Colonic mucosa (tissue), 4 donors: ENCODE results near the gene PCLO. TPM values are rescaled to one million over a fixed set of nuclear protein-coding genes. Genes with fewer than 3 reads are reported as not detected.

Experiments
- DNase-seq: peaks from one replicate; pipeline ENCODE4 v3.0.0-alpha.2; 2020
- H3K27ac ChIP-seq: fragments of 200-600 bp; one replicate; pipeline ENCODE4 v1.8.0; 2021
- H3K27me3 ChIP-seq: fragments of 200-600 bp; one replicate; pipeline ENCODE4 v1.8.0; 2021
- H3K36me3 ChIP-seq: fragments of 200-600 bp; one replicate; pipeline ENCODE4 v1.8.0; 2021
- H3K4me1 ChIP-seq: fragments of 200-600 bp; one replicate; pipeline ENCODE4 v1.8.0; 2021; ENCODE audit warnings: mild to moderate bottlenecking
- H3K4me3 ChIP-seq: fragments of 200-600 bp; one replicate; pipeline ENCODE4 v1.8.0; 2021
- H3K9ac ChIP-seq, 2 donors: one replicate each; pipeline ENCODE4 v1.7.0; 2013; ENCODE audit warnings: control low read depth in 2 of 2, low read depth in 2 of 2, low read length in 2 of 2
- H3K9me3 ChIP-seq: fragments of 200-600 bp; one replicate; pipeline ENCODE4 v1.8.0; 2021
- intact Hi-C: fragments of 100-400 bp; cut with DNase I; formaldehyde crosslinking; loops from one replicate; pipeline ENCODE4 v1.14.1; 2022
- total RNA-seq, 2 donors: library from RNA; stranded (reverse); fragmentation: NEBNext Ultra II Directional in 1 of 2; extraction: Animal tissue kit (Norgen Biotek cat#: 25700) in 1 of 2; gene quantifications; one replicate each; pipeline ENCODE4 v1.2.1, GENCODE V29; 2021
- TF ChIP-seq, protein P1 (sequence below): fragments of 200-600 bp; IDR thresholded peaks from one replicate; pipeline ENCODE4 v1.8.0; 2022; ENCODE audit warnings: antibody characterized with exemption, mild to moderate bottlenecking
- donor health status: healthy.
- donor health status: DM: no; HTN: no; CAD: no.
- donor health status: DM: no; HTN: no; CAD: no.

The PCLO gene
- total RNA-seq, 2 donors from 2014 or later, result 6.9 to 8.8 TPM

GRCh38 chr7:82760074-82760473, 402.6 kb downstream of the PCLO start:
- Histone ChIP-seq H3K27me3 (no peaks in the 10 kb centered on the region), H3K9me3 (no peaks in the 10 kb centered on the region), H3K36me3 (no peaks in the 10 kb centered on the region), H3K4me1 (no peaks in the 10 kb centered on the region), H3K4me3 (no peak overlapping the region), H3K9ac (no peak overlapping the region), H3K27ac (no peak overlapping the region)
- intact Hi-C loops, result no loop called here
- TF ChIP-seq, protein P1, sequence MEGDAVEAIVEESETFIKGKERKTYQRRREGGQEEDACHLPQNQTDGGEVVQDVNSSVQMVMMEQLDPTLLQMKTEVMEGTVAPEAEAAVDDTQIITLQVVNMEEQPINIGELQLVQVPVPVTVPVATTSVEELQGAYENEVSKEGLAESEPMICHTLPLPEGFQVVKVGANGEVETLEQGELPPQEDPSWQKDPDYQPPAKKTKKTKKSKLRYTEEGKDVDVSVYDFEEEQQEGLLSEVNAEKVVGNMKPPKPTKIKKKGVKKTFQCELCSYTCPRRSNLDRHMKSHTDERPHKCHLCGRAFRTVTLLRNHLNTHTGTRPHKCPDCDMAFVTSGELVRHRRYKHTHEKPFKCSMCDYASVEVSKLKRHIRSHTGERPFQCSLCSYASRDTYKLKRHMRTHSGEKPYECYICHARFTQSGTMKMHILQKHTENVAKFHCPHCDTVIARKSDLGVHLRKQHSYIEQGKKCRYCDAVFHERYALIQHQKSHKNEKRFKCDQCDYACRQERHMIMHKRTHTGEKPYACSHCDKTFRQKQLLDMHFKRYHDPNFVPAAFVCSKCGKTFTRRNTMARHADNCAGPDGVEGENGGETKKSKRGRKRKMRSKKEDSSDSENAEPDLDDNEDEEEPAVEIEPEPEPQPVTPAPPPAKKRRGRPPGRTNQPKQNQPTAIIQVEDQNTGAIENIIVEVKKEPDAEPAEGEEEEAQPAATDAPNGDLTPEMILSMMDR, result no peak
- no peak for DNase-seq

DNA sequence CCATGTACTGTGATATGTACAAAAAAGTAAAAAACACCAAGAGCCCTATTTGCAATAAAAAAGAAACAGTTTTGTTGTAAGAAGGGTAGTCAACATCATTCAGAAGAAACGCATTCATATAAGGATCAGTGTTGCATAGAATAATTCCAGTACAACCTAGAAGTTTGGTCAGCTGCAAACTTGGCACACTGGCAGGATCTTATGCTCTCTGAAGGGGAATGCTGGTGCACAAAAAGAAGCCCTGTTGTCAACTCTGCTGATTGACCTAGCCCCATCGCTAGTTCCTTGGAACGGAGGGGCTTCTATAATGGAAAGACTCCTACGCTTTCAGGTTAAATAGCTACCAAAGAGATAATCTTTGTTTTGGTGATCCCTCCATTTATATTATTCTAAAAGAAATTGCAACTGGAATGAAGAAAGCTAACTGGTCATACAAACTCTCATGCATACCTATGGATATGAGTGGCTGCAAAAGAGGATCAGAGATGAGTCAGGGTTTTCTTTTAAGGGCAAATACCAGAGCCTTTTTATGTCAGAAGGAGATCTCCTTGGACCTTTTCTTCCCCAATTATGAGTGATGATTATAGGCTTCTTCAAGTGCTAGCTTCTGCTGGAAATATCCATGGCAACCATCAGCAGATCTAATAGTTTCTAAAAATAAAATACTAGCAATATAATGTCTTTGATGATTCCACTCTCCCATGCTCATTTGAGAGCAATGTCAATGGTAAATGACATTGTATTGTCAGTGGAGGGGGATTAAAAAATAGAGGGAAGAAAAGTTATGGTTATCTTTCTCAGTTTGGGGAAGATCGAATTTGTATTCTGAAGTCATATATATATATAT, 406.8 kb downstream of the PCLO start:
- Histone ChIP-seq H3K4me1 (no peaks in the 10 kb centered on the region), H3K9me3 (no peaks in the 10 kb centered on the region), H3K4me3 (no peak overlapping the region), H3K36me3 (no peaks in the 10 kb centered on the region), H3K27ac (no peak overlapping the region), H3K27me3 (no peaks in the 10 kb centered on the region), H3K9ac (no peak overlapping the region)
- intact Hi-C loops, result no loop called here
- no peak for DNase-seq
- TF ChIP-seq, protein P1, result no peak

DNA sequence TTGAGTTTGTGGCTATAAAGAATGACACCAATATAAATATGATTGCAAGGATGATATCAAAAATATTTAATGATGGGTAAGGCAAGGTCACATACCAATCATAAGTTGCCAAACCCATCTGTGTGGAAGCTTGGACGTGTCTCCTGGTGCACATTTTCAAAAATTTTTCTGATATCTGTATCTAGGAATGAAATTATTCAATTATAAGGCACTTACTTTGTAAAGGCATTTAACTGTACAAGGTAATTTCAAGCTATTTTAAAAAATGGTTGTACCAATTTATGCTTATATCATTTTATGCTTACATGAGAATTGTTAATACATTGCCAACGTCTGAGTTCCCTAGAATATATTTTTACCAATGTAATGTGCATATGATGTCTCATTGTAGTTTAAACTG, 412.7 kb downstream of the PCLO start:
- Histone ChIP-seq H3K4me1 (no peaks in the 10 kb centered on the region), H3K9ac (no peak overlapping the region), H3K4me3 (no peak overlapping the region), H3K27me3 (no peaks in the 10 kb centered on the region), H3K36me3 (no peaks in the 10 kb centered on the region), H3K27ac (no peak overlapping the region), H3K9me3 (no peaks in the 10 kb centered on the region)
- DNase-seq, result no peak
- intact Hi-C loops, result no loop called here
- TF ChIP-seq, protein P1, result no peak

GRCh38 chr7:82745820-82746219, 416.9 kb downstream of the PCLO start:
- Histone ChIP-seq H3K9me3 (no peaks in the 10 kb centered on the region), H3K9ac (no peak overlapping the region), H3K27me3 (no peaks in the 10 kb centered on the region), H3K27ac (no peak overlapping the region), H3K4me3 (no peak overlapping the region), H3K4me1 (no peaks in the 10 kb centered on the region), H3K36me3 (no peaks in the 10 kb centered on the region)
- TF ChIP-seq, protein P1, result no peak
- intact Hi-C loops, result no loop called here
- DNase-seq, result no peak

DNA sequence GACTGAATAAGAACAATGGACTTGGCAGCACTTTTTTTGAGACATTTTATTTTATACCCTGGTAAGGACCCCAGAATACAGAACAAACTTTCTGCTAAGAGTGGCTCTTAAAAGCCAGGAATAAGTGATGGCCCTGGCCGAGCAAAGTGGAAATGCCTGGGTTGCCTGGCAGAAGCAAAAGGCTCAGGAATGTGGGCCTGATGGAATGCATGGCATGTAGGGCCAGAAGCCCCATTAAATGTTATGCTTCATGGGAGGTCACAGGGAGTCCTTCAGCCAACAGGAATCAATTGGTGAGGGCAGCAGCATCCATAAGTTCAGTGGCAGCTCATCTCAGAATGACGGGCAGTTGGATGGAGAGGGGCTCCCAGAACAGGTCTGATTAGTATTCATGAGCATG, 417.6 kb downstream of the PCLO start:
- H3K9ac ChIP-seq, result no peak overlapping the region
- no peaks in the 10 kb centered on the region for H3K9me3 ChIP-seq
- H3K27me3 ChIP-seq, result no peaks in the 10 kb centered on the region
- no peak overlapping the region for H3K4me3 ChIP-seq
- no peak overlapping the region for H3K27ac ChIP-seq
- H3K36me3 ChIP-seq, result no peaks in the 10 kb centered on the region
- TF ChIP-seq, protein P1, result no peak
- intact Hi-C loops, result no loop called here
- DNase-seq, result no peak
- no peaks in the 10 kb centered on the region for H3K4me1 ChIP-seq
